ENCODE data around the gene MAGEF1. TPM values are rescaled to one million over a fixed set of nuclear protein-coding genes. Genes with fewer than 3 reads are reported as not detected.

Gene MAGEF1
- total and polyA plus RNA-seq, 8 donors: 10.4 to 34.0 (median 16.7) TPM

GRCh38 chr3:184739594-184740505, 28.0 kb upstream of the MAGEF1 start:
- no peak for DNase-seq
- no peaks in the 10 kb centered on the region for H3K36me3 ChIP-seq
- ATAC-seq: no peak
- 83 to 94% methylated on average over 5 of the region's 5 CpGs for WGBS, 2 donors
- no peak overlapping the region for H3K4me3 ChIP-seq
- intact Hi-C loops (cut with DNase I): no loop called here
- no peaks in the 10 kb centered on the region for H3K4me1 ChIP-seq
- no peak overlapping the region for H3K27ac ChIP-seq
- no peak for FAIRE-seq
- no peaks in the 10 kb centered on the region for H3K9me3 ChIP-seq
- TF ChIP-seq, protein P1, sequence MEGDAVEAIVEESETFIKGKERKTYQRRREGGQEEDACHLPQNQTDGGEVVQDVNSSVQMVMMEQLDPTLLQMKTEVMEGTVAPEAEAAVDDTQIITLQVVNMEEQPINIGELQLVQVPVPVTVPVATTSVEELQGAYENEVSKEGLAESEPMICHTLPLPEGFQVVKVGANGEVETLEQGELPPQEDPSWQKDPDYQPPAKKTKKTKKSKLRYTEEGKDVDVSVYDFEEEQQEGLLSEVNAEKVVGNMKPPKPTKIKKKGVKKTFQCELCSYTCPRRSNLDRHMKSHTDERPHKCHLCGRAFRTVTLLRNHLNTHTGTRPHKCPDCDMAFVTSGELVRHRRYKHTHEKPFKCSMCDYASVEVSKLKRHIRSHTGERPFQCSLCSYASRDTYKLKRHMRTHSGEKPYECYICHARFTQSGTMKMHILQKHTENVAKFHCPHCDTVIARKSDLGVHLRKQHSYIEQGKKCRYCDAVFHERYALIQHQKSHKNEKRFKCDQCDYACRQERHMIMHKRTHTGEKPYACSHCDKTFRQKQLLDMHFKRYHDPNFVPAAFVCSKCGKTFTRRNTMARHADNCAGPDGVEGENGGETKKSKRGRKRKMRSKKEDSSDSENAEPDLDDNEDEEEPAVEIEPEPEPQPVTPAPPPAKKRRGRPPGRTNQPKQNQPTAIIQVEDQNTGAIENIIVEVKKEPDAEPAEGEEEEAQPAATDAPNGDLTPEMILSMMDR (IDR thresholded peaks at IDR 0.05): no peak
- H3K27me3 ChIP-seq: no peaks in the 10 kb centered on the region

GRCh38 chr3:184738982-184739381, 27.1 kb upstream of the MAGEF1 start:
- ATAC-seq (no peak), DNase-seq (peak in 1 of 6 donors; percentile 4), FAIRE-seq (no peak)
- TF ChIP-seq, protein P1 (IDR thresholded peaks at IDR 0.05): no peak
- Histone ChIP-seq H3K27me3 (no peaks in the 10 kb centered on the region), H3K4me1 (no peaks in the 10 kb centered on the region), H3K36me3 (no peaks in the 10 kb centered on the region), H3K9me3 (no peaks in the 10 kb centered on the region), H3K4me3 (no peak overlapping the region), H3K27ac (no peak overlapping the region)
- 89 to 94% methylated on average over 4 of the region's 4 CpGs for WGBS, 2 donors
- intact Hi-C loops (cut with DNase I): no loop called here

DNA sequence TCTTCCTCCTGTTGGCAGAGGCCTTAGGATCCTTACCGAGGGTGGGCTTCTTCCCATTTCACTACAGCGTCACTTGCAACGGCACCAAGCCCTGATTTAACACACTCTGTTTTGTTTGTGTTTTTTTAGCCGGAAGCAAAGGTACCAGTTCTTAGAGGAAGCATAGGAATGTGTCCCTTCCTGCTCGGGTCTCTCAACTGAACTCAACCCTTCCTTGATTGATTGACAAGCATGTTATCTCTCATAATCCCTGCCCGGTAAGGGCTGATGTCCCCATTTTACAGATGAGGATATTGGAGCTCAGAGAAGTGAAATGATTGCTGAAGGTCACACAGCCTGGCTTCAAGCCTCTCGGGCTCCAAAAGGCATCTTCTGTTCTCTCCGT, 26.6 kb upstream of the MAGEF1 start:
- no peaks in the 10 kb centered on the region for H3K36me3 ChIP-seq
- H3K4me1 ChIP-seq: no peaks in the 10 kb centered on the region
- no peak for FAIRE-seq
- H3K27me3 ChIP-seq: no peaks in the 10 kb centered on the region
- ATAC-seq: no peak
- TF ChIP-seq, protein P1 (IDR thresholded peaks at IDR 0.05): no peak
- no peak overlapping the region for H3K27ac ChIP-seq
- H3K9me3 ChIP-seq: no peaks in the 10 kb centered on the region
- 67 to 72% methylated on average over 8 of the region's 8 CpGs for WGBS, 2 donors
- intact Hi-C loops (cut with DNase I): no loop called here
- DNase-seq: no peak
- H3K4me3 ChIP-seq: no peak overlapping the region

DNA sequence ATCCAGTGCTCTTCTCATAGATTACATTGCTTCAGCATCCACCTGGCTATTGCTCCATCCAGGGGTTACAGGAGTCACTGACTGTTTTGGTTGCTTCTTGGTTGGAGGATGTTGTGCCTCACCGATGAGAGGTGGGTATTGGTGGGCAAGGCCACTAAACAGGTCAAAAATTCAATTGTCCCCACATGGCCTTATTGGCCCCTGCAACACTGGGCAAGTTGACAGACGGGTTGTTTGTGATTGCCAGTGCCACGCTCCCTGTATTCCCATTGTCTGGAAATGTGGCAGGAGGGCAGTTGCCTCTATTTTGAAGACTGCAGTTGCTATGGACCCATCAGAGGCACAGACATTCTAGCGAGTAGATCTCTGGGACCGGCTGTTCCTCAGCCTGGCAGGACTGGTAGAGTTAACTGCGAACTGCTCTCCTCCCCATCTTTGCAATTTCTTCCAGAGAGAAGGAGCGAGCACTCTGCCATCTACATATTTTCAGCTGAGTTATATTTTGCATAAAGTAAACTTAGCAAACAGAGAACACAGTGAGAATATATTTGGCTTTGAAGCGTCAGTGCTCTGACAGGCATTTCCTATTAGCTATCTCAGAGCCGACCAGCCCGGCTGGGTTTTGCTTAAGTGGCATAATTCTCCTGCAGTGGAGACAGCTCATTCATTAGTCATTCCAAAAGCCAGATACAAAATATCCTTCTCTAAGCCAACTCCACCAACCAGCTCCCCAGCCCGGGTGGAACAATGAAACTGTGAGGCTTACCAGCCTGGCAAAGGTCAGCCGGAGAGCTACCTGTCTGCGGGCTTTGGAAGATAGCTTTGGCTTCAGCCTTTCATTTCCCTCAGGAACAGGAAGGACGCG, 26.0 kb upstream of the MAGEF1 start:
- Histone ChIP-seq H3K4me1 (no peaks in the 10 kb centered on the region), H3K27me3 (no peaks in the 10 kb centered on the region), H3K4me3 (no peak overlapping the region), H3K27ac (no peak overlapping the region), H3K9me3 (no peaks in the 10 kb centered on the region), H3K36me3 (no peaks in the 10 kb centered on the region)
- FAIRE-seq (no peak), ATAC-seq (peak in 3 of 4 donors; percentile 37 to 69 (median 62)), DNase-seq (peak in 2 of 6 donors; percentile 7 to 9)
- 69 to 71% methylated on average over 15 of the region's 15 CpGs for WGBS, 2 donors
- TF ChIP-seq, protein P1 (IDR thresholded peaks at IDR 0.05): no peak
- intact Hi-C loops (cut with DNase I): no loop called here

Data from pancreas (tissue), 10 donors.